HepG2 (cell line): Measurements from ENCODE around the gene RPS6KC1. TPM values are rescaled to one million over a fixed set of nuclear protein-coding genes. Genes with fewer than 3 reads are reported as not detected.
A peak's percentile ranks its signal among the peaks of the same experiment; 100 is the strongest.

ENCODE experiments used
- ATAC-seq: fragments of 200-7000 bp; cut with Tn5 transposase; 3 replicates; pipeline ENCODE4 v1.9.1; 2020; ENCODE audit warnings: mild to moderate bottlenecking, moderate library complexity
- BruUV-seq: library from RNA; stranded (reverse); fragments of 400-500 nt; replicated peaks from 2 replicates; lab custom pipeline; 2021; lab: Mats Ljungman, UMichigan
- CTCF ChIA-PET: fragments of 300-600 bp; formaldehyde crosslinking; extraction: SDS; loops from one replicate; lab custom pipeline; 2021; ENCODE audit warnings: low total read pairs, inconsistent platforms, low intra/inter-chr PET ratio; lab: Yijun Ruan, JAX
- POLR2A ChIA-PET: fragments of 350-600 bp; sonication (Branson Sonifier 250); formaldehyde crosslinking; loops from one replicate; lab custom pipeline; 2020; ENCODE audit warnings: antibody characterized with exemption, inconsistent platforms; lab: Yijun Ruan, JAX
- DNase-seq: peaks from one replicate; pipeline ENCODE4 v3.0.0-alpha.2; 2015; ENCODE audit warnings: low spot score
- FAIRE-seq: peaks from 3 replicates; lab custom pipeline; 2011; peaks lifted over from hg19 to GRCh38; lab: Jason Lieb, UNC
- H2AFZ ChIP-seq: one replicate; pipeline ENCODE4 v1.6.1; 2011; ENCODE audit warnings: low read length, inconsistent platforms
- H3K27ac ChIP-seq: fragments of 300-600 bp; 3 replicates; pipeline ENCODE4 v1.8.0; 2011; ENCODE audit warnings: mixed run types, mild to moderate bottlenecking, mixed read lengths, low read length, inconsistent platforms; ENCODE audit not compliant: insufficient read depth; ENCODE audit errors: extremely low read length
- H3K27me3 ChIP-seq, 2 experiments: fragments of 200-600 bp in 1 of 2; 2 replicates in 1 of 2; 3 replicates in 1 of 2; pipeline versions ENCODE4 v1.6.0 to v1.8.0; 2011; ENCODE audit warnings: low read length in 2 of 2, mild to moderate bottlenecking in 2 of 2, moderate library complexity in 2 of 2, inconsistent platforms in 1 of 2; ENCODE audit not compliant: insufficient read depth in 2 of 2, control insufficient read depth in 1 of 2
- H3K36me3 ChIP-seq, 2 experiments: fragments of 200-600 bp in 1 of 2; replicated peaks in 1 of 2; 2 replicates in 1 of 2; 3 replicates in 1 of 2; pipeline versions ENCODE4 v1.5.1 to v1.8.0; 2011; ENCODE audit warnings: low read length in 2 of 2, inconsistent platforms in 1 of 2; ENCODE audit not compliant: insufficient read depth in 2 of 2, control insufficient read depth in 1 of 2
- H3K4me1 ChIP-seq: 2 replicates; pipeline ENCODE4 v1.5.1; 2012; ENCODE audit warnings: low read length, inconsistent platforms; ENCODE audit not compliant: insufficient read depth
- H3K4me2 ChIP-seq: 2 replicates; pipeline ENCODE4 v1.6.0; 2011; ENCODE audit warnings: low read depth, low read length, inconsistent platforms
- H3K4me3 ChIP-seq, 3 experiments: fragments of 200-600 bp in 1 of 3; sonication (generic), shearing (Covaris generic) in 1 of 3; replicated peaks in 1 of 3; 2 replicates each; pipeline ENCODE4 v1.5.1; 2011 to 2016; ENCODE audit warnings: low read length in 3 of 3, inconsistent platforms in 2 of 3, low read depth in 2 of 3, mild to moderate bottlenecking in 2 of 3, control low read depth in 1 of 3, mixed read lengths in 1 of 3; ENCODE audit not compliant: insufficient read depth in 1 of 3
- H3K79me2 ChIP-seq: one replicate; pipeline ENCODE4 v1.6.1; 2011; ENCODE audit warnings: low read length, inconsistent platforms; ENCODE audit not compliant: insufficient read depth
- H3K9ac ChIP-seq: 2 replicates; pipeline ENCODE4 v1.6.0; 2011; ENCODE audit warnings: mild to moderate bottlenecking, low read depth, low read length, inconsistent platforms; ENCODE audit not compliant: insufficient read depth
- H3K9me3 ChIP-seq: 2 replicates; pipeline ENCODE4 v1.5.1; 2012; ENCODE audit warnings: mild to moderate bottlenecking, low read length
- H4K20me1 ChIP-seq: 2 replicates; pipeline ENCODE4 v1.6.0; 2011; ENCODE audit warnings: inconsistent platforms, mild to moderate bottlenecking, low read length, moderate library complexity; ENCODE audit not compliant: insufficient read depth
- ATF7 ChIP-seq, 2 experiments: fragments of 450-650 bp in 1 of 2; sonication (generic) in 1 of 2; formaldehyde crosslinking in 1 of 2; IDR thresholded peaks; 2 replicates each; pipeline versions ENCODE4 v1.4.0 to v1.6.1; 2016 to 2020; ENCODE audit warnings: antibody characterized with exemption in 1 of 2, mild to moderate bottlenecking in 1 of 2, missing genetic modification reagents in 1 of 2
- HES4 ChIP-seq: sonication (generic); formaldehyde crosslinking; IDR thresholded peaks from 2 replicates; pipeline ENCODE4 v1.9.0; 2021; ENCODE audit warnings: mild to moderate bottlenecking, missing genetic modification reagents, borderline replicate concordance
- JUN ChIP-seq: sonication (generic); formaldehyde crosslinking; IDR thresholded peaks from 2 replicates; pipeline ENCODE4 v1.4.0; 2020; ENCODE audit warnings: mild to moderate bottlenecking, missing genetic modification reagents
- NBN ChIP-seq: fragments of 450-650 bp; conservative IDR thresholded peaks from 2 replicates; pipeline ENCODE4 v1.6.1; 2017
- PHF8 ChIP-seq: sonication (generic); formaldehyde crosslinking; IDR thresholded peaks from 2 replicates; pipeline ENCODE4 v1.5.0; 2020; ENCODE audit warnings: missing genetic modification reagents
- SNRNP70 ChIP-seq: fragments of 200-400 bp; formaldehyde crosslinking; IDR thresholded peaks from 2 replicates; pipeline ENCODE4 v1.6.1; 2017; ENCODE audit warnings: mild to moderate bottlenecking, low read depth, low read length, moderate library complexity
- SRSF9 ChIP-seq: fragments of 200-400 bp; formaldehyde crosslinking; IDR thresholded peaks from 2 replicates; pipeline ENCODE4 v1.6.1; 2018; ENCODE audit warnings: borderline replicate concordance, mild to moderate bottlenecking, low read depth, low read length; ENCODE audit not compliant: insufficient read depth, poor library complexity, severe bottlenecking
- ZBTB7B ChIP-seq: sonication (generic); formaldehyde crosslinking; IDR thresholded peaks from 2 replicates; pipeline ENCODE4 v1.4.0; 2020; ENCODE audit warnings: missing genetic modification reagents
- ZFX ChIP-seq: sonication (generic); formaldehyde crosslinking; IDR thresholded peaks from 2 replicates; pipeline ENCODE4 v1.4.0; 2020; ENCODE audit warnings: mild to moderate bottlenecking, low read depth, missing genetic modification reagents, moderate library complexity
- ZNF33B ChIP-seq: sonication (generic); formaldehyde crosslinking; IDR thresholded peaks from 2 replicates; pipeline ENCODE4 v1.5.1; 2020; ENCODE audit warnings: mild to moderate bottlenecking, missing genetic modification reagents
- ZNF839 ChIP-seq: sonication (generic); formaldehyde crosslinking; IDR thresholded peaks from 2 replicates; pipeline ENCODE4 v1.4.0; 2020; ENCODE audit warnings: missing genetic modification reagents, mild to moderate bottlenecking, borderline replicate concordance
- WGBS: methylation state at CpG from one replicate; pipeline ENCODE4 v1.1.6; 2017; ENCODE audit warnings: low lambda C conversion rate; 5-methylcytosine and 5-hydroxymethylcytosine counted together
- in situ Hi-C: cut with HindIII; loops from 2 replicates; pipeline ENCODE4 v1.10.0; 2017; ENCODE audit warnings: low pct_unique_long_range_greater_than_20kb; ENCODE audit not compliant: extremely low pct_ligation_motif_present
- intact Hi-C: fragments of 100-400 bp; cut with micrococcal nuclease; formaldehyde crosslinking; loops from one replicate; pipeline ENCODE4 v1.10.0; 2022; ENCODE audit not compliant: unreplicated experiment
- polyA plus RNA-seq, 8 experiments: library from polyadenylated mRNA; depleted of rRNA in 3 of 8; stranded (reverse) in 7 of 8; unstranded in 1 of 8; fragments of >200 nt; fragmentation: Illumina TruSeq in 4 of 8; extraction: Trizol in 4 of 8; gene quantifications; 2 replicates each; pipeline versions ENCODE4 v1.2.1 to v1.2.3, GENCODE V29; 2011 to 2016; ENCODE audit warnings: low read depth in 4 of 8, missing spikeins in 1 of 8, mixed read lengths in 1 of 8; ENCODE audit not compliant: insufficient read depth in 1 of 8
- total RNA-seq, 5 experiments: library from RNA; depleted of rRNA; stranded (reverse); fragments of >200 nt; fragmentation: Illumina TruSeq; extraction: Trizol; gene quantifications; 2 replicates each; pipeline ENCODE4 v1.2.3, GENCODE V29; 2016; ENCODE audit warnings: low read depth in 1 of 5
- TF ChIP-seq, protein P1 (sequence below): sonication (generic); formaldehyde crosslinking; IDR thresholded peaks from 2 replicates; pipeline ENCODE4 v1.5.0; 2020; ENCODE audit warnings: mild to moderate bottlenecking, missing genetic modification reagents, moderate library complexity
- TF ChIP-seq, protein P2 (sequence below): IDR thresholded peaks from 2 replicates; pipeline ENCODE4 v1.6.1; 2018; ENCODE audit warnings: missing genetic modification reagents, mild to moderate bottlenecking, missing compliant biosample characterization

RPS6KC1 gene
- total and polyA plus RNA-seq, 2 of the 13 experiments (the other 11 are each of a cell fraction or from before 2014, with no cell fraction given) = 11.0 to 25.2 TPM

DNA sequence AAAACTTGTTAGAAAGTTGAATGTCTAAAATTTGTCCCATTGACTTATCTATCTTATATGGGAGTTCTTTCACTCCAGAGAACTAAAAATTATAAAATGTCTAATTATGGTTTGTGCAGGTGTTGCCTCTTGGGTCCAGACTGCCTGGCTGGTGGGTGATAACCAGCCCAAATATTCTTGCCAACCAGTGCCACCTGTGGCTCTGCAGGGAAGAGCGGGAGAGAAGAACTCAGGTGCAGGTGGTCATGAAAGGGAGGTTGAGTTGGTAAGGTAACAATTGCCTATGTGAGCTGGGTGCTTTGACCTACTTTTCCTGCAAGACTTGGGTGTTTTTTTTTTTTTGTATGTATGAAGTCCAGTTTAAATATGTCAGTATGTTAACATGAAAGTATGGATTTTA lies 10.2 kb downstream of the RPS6KC1 start:
- intact Hi-C loops = no loop called here
- 0 out of 3 replicates have a peak, but pooled peaks have one; percentile 47 for ATAC-seq
- no peaks in the 10 kb centered on the region for H3K27me3 ChIP-seq
- H4K20me1 ChIP-seq = no peaks in the 10 kb centered on the region
- H3K4me1 ChIP-seq = peaks cover 22% of the 10 kb centered on the region
- TF ChIP-seq, protein P1, sequence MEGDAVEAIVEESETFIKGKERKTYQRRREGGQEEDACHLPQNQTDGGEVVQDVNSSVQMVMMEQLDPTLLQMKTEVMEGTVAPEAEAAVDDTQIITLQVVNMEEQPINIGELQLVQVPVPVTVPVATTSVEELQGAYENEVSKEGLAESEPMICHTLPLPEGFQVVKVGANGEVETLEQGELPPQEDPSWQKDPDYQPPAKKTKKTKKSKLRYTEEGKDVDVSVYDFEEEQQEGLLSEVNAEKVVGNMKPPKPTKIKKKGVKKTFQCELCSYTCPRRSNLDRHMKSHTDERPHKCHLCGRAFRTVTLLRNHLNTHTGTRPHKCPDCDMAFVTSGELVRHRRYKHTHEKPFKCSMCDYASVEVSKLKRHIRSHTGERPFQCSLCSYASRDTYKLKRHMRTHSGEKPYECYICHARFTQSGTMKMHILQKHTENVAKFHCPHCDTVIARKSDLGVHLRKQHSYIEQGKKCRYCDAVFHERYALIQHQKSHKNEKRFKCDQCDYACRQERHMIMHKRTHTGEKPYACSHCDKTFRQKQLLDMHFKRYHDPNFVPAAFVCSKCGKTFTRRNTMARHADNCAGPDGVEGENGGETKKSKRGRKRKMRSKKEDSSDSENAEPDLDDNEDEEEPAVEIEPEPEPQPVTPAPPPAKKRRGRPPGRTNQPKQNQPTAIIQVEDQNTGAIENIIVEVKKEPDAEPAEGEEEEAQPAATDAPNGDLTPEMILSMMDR (CRISPR knock-in tag) = 0 out of 2 replicates have a peak, but pooled peaks have one; percentile 13
- no peak for TF ChIP-seq SRSF9
- no peak for FAIRE-seq
- no peak overlapping the region for H3K4me3 ChIP-seq
- peaks cover 6% of the 10 kb centered on the region; the same call in 1 of the 2 replicates for H3K9me3 ChIP-seq
- H3K9ac ChIP-seq = no peak overlapping the region
- no peak for DNase-seq
- in situ Hi-C loops = no loop called here
- no peak overlapping the region for H2AFZ ChIP-seq
- peaks cover 74% of the 10 kb centered on the region for H3K79me2 ChIP-seq
- 100% methylated on average over 1 of the region's 1 CpG for WGBS
- no peak overlapping the region for H3K27ac ChIP-seq
- BruUV-seq = no TSS peak
- peaks cover 0 to 4% of the 10 kb centered on the region in 2 experiments; a peak in 1 of 5 replicates for H3K36me3 ChIP-seq
- H3K4me2 ChIP-seq = no peak overlapping the region
- POLR2A ChIA-PET = no interaction called here
- CTCF ChIA-PET = no interaction called here

DNA sequence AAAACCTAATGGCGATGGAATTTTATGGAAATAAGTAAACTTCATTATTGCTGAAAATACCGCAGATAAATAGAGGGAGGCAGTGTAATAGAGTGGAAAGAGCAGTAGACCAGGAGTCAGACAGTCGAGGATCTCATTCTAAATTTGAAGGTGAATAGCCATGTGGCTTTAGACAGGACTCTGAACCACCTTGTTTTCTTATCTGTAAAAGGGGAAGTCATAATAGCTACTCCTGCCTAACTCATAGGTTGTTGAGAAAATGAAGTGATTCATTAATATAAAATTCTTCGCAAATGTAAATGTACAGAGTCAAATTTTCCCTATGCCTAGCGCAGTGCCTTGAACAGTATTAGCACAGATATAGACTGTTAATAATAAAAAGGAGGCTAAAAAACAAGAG lies 14.8 kb downstream of the RPS6KC1 start:
- POLR2A ChIA-PET = no interaction called here

More for the DNA sequence above, 14.8 kb downstream of the RPS6KC1 start:
- Histone ChIP-seq H3K9ac (no peak overlapping the region), H3K27ac (no peak overlapping the region), H3K4me3 (no peak overlapping the region), H3K36me3 (peaks cover 0 to 4% of the 10 kb centered on the region in 2 experiments; a peak in 1 of 5 replicates), H2AFZ (no peak overlapping the region), H3K9me3 (no peaks in the 10 kb centered on the region), H3K4me2 (no peak overlapping the region), H3K79me2 (peaks cover 57% of the 10 kb centered on the region), H4K20me1 (no peaks in the 10 kb centered on the region), H3K27me3 (no peaks in the 10 kb centered on the region), H3K4me1 (peaks cover 9% of the 10 kb centered on the region; the same call in 1 of the 2 replicates)
- DNase-seq (no peak), FAIRE-seq (no peak), ATAC-seq (no peak)
- TF ChIP-seq SNRNP70 (no peak), ZNF33B (CRISPR knock-in tag) (no peak), ATF7 (IDR thresholded peaks at IDR 0.05) (no peak), ATF7 (CRISPR knock-in tag; IDR thresholded peaks at IDR 0.05) (no peak), ZNF839 (CRISPR knock-in tag) (no peak), PHF8 (CRISPR knock-in tag) (no peak), JUN (no peak), NBN (no peak), ZBTB7B (CRISPR knock-in tag) (no peak), HES4 (CRISPR knock-in tag) (no peak), ZFX (no peak)
- TF ChIP-seq, protein P2, sequence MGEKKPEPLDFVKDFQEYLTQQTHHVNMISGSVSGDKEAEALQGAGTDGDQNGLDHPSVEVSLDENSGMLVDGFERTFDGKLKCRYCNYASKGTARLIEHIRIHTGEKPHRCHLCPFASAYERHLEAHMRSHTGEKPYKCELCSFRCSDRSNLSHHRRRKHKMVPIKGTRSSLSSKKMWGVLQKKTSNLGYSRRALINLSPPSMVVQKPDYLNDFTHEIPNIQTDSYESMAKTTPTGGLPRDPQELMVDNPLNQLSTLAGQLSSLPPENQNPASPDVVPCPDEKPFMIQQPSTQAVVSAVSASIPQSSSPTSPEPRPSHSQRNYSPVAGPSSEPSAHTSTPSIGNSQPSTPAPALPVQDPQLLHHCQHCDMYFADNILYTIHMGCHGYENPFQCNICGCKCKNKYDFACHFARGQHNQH (CRISPR knock-in tag) = no peak
- in situ Hi-C loops = no loop called here
- WGBS = 94% methylated on average over 5 of the region's 5 CpGs
- CTCF ChIA-PET = no interaction called here
- intact Hi-C loops = no loop called here
- BruUV-seq = no TSS peak
